Muscle layer of colon (tissue), 2 donors: ENCODE measurements around the gene ADCY5.

ENCODE experiments used
- H3K27ac ChIP-seq: one replicate; pipeline ENCODE4 v1.7.0; 2013; ENCODE audit warnings: low read depth, mild to moderate bottlenecking, low read length, moderate library complexity
- H3K27me3 ChIP-seq, 2 donors: one replicate each; pipeline ENCODE4 v1.7.0; 2013; ENCODE audit warnings: low read length in 2 of 2, mild to moderate bottlenecking in 2 of 2; ENCODE audit not compliant: insufficient read depth in 2 of 2, control insufficient read depth in 1 of 2
- H3K36me3 ChIP-seq: one replicate; pipeline ENCODE4 v1.7.0; 2013; ENCODE audit warnings: mild to moderate bottlenecking, low read length; ENCODE audit not compliant: insufficient read depth
- H3K4me1 ChIP-seq: one replicate; pipeline ENCODE4 v1.7.0; 2013; ENCODE audit warnings: mild to moderate bottlenecking, low read length; ENCODE audit not compliant: insufficient read depth
- H3K4me3 ChIP-seq, 2 donors: one replicate each; pipeline ENCODE4 v1.7.0; 2013; ENCODE audit warnings: low read length in 2 of 2, low read depth in 1 of 2, mild to moderate bottlenecking in 1 of 2, moderate library complexity in 1 of 2
- H3K9ac ChIP-seq: one replicate; pipeline ENCODE4 v1.7.0; 2013; ENCODE audit warnings: low read length
- H3K9me3 ChIP-seq: one replicate; pipeline ENCODE4 v1.7.0; 2013; ENCODE audit warnings: mild to moderate bottlenecking, low read length
- donor health status: abdominal sarcoma.
- donor health status: Adenocarcinoma of cecum.

Gene ADCY5

GRCh38 chr3:123379041-123379830 is 69.7 kb downstream of the ADCY5 start:
- Histone ChIP-seq H3K27ac (peak overlapping the region; percentile 24), H3K9ac (no peak overlapping the region), H3K27me3 (no peaks in the 10 kb centered on the region), H3K9me3 (no peaks in the 10 kb centered on the region), H3K4me1 (peaks cover 91% of the 10 kb centered on the region), H3K36me3 (no peaks in the 10 kb centered on the region), H3K4me3 (no peak overlapping the region)

- H3K36me3 ChIP-seq = no peaks in the 10 kb centered on the region
- H3K4me1 ChIP-seq = peaks cover 90% of the 10 kb centered on the region
- H3K9me3 ChIP-seq = no peaks in the 10 kb centered on the region
- no peaks in the 10 kb centered on the region for H3K27me3 ChIP-seq
- H3K4me3 ChIP-seq = no peak overlapping the region
- peak overlapping the region; percentile 24 for H3K27ac ChIP-seq
- H3K9ac ChIP-seq = no peak overlapping the region
These were observed 70.4 kb downstream of the ADCY5 start for GRCh38 chr3:123378409-123378915.

DNA sequence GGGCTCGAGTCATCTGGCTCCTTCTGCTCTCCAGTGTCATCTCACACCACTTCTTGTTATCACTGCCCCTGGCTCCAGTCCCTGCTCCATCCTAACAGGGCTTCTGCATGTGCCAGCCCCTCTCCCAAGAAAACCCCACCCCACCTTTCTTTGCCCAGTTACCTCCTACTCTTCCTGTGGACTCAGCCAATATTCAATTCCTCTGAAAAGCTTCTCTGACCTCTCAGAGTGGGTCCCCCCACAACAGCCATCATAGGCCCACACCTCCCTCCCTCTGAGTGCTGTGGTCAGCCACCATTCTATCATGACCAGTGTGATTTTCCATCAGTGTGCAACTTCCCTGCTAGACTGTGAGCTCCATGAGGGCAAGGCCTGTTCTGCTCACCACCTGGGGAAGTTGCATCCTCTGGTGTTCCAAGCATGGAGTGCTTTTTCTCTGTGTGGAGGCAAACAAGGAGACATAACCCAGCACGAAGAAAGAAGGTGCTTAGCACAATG is 71.6 kb downstream of the ADCY5 start:
- H3K27ac ChIP-seq = peak overlapping the region; percentile 70
- no peaks in the 10 kb centered on the region for H3K27me3 ChIP-seq
- peaks cover 90% of the 10 kb centered on the region for H3K4me1 ChIP-seq
- no peak overlapping the region for H3K4me3 ChIP-seq
- H3K9ac ChIP-seq = no peak overlapping the region
- H3K36me3 ChIP-seq = no peaks in the 10 kb centered on the region
- no peaks in the 10 kb centered on the region for H3K9me3 ChIP-seq

DNA sequence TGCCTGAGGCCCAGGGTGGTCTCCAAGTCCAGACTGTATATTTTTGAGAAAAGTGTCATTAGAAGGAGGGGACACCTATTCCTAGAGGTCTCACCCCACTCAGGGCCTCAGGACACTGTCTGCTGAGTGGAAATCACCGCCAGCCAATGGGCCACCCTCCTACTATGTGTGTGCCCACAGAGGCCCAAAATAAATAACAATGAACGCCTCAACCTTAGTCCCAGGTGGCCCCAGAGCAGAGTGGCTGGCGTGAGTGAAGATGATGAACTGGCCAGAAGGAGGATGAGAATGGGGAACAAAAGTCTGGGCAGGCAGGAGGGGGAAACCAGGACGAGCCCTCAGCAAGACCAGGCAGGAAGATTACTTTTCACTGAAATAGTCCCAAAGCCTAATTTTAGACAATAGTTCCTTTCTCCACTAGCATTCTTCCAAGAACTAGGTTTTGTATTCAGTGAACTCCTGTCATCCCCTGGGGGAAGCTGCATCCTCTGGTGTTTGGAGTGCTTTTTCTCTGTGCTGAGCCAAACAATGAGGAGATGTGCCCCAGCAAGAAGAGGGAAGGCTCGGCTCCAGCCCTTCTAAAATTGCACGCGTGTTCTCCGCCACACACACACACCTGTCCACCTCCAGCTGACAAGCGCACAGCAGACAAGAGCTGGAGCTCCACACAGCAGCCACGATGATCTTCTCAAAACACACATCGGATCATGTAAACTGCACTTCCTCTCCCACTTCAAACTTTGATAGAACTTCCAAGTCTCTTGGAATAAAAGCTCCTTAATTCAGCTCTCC is 72.2 kb downstream of the ADCY5 start:
- H3K9me3 ChIP-seq = no peaks in the 10 kb centered on the region
- H3K4me1 ChIP-seq = peaks cover 90% of the 10 kb centered on the region
- H3K9ac ChIP-seq = no peak overlapping the region
- H3K4me3 ChIP-seq = no peak overlapping the region
- no peaks in the 10 kb centered on the region for H3K27me3 ChIP-seq
- H3K27ac ChIP-seq = peak overlapping the region; percentile 70
- H3K36me3 ChIP-seq = no peaks in the 10 kb centered on the region

DNA sequence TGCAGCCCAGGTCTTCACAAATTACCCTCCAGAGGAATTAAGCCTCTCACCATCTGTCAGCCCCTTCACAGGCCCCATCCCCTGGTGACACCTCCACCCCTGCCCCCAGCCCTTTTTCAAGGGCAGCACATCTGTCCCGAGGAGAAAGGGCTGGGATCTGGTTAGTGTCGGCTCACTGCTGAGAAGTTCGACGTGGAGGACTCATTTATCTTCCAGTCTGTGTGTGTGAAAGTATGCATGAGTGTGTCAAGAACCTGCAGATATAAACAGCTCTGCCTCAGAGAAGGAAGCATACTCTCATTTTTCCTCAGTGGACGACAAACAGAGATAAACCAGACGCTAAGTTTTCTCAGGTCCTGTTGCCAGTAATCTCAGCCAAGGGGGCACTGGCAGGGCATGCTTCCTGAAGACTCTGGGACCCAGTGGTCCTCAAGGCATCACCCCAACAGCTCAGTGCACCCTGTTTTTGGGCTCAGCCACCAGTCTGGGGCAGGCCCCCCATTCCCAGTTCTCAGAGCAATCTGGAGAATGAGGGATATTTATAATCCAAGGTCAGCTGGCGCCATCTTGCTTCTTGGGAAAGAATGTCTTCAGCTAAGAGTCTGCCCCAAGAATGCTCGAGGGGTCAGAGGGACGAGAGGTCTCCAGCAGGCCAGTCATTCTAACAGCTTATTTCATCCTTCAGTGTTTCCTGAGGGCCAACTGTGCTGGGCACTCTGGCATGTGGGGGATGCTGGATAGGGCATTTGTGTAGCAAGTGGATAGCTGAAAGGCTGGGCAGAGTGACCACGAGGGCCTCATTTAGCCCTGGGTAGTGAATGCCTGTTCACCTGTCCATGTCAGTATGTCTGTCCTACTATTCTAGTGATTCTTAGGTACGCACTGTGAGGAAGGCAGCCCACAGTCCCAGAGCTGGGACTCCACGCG is 73.6 kb downstream of the ADCY5 start:
- Histone ChIP-seq H3K27ac (peak overlapping the region; percentile 43), H3K9ac (no peak overlapping the region), H3K9me3 (no peaks in the 10 kb centered on the region), H3K27me3 (no peaks in the 10 kb centered on the region), H3K4me3 (peak overlapping the region in 1 of 2 donors; percentile 32), H3K4me1 (peaks cover 91% of the 10 kb centered on the region), H3K36me3 (no peaks in the 10 kb centered on the region)

DNA sequence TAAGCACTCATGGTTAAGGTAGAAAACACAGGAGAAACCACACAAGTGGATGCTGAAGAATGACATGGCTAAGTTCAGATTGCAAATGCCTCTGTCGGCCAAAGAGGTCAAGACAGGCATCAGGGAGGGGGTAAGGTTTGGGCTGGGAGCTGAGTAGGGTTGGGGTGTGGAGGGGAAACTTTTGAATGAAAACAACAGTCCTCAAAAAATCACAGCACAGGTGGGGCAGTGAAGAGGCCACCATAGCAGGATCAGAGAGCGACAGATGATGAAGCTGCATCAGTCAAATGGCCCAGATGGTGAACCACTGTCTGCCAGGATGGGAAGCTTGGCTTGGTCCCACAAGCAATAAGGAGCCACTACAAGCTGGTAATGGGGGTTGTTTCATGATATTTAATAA is 74.9 kb downstream of the ADCY5 start:
- H3K4me1 ChIP-seq = peaks cover 92% of the 10 kb centered on the region
- no peaks in the 10 kb centered on the region for H3K9me3 ChIP-seq
- no peak overlapping the region for H3K9ac ChIP-seq
- H3K36me3 ChIP-seq = no peaks in the 10 kb centered on the region
- peak overlapping the region; percentile 43 for H3K27ac ChIP-seq
- no peaks in the 10 kb centered on the region for H3K27me3 ChIP-seq
- no peak overlapping the region for H3K4me3 ChIP-seq

DNA sequence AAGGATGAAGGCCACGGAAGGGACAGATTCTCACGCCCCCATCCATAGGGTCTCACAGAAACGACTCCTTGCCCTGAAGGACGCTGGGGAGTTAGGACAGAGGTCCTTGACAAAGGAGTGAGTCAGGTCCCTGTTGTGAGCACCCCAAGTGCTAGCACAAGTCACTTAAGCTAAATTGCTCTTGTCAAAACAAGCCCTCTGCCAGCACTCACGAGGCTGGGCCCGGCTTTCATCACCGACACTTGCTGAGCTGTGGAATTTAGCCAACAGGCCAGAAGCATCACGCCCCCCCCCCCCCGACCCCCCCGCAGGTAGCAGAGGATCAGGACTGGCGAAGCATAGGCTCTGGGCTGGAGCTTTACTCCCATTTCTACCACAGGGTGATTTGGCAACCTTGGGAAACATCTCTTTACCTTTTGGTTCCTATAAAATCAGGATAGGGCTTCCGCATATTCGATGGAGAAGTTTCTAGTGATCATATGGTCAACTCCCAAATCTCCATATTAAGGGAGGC is 75.4 kb downstream of the ADCY5 start:
- Histone ChIP-seq H3K27me3 (no peaks in the 10 kb centered on the region), H3K4me3 (no peak overlapping the region), H3K9ac (no peak overlapping the region), H3K36me3 (no peaks in the 10 kb centered on the region), H3K27ac (peak overlapping the region; percentile 83), H3K4me1 (peaks cover 89% of the 10 kb centered on the region), H3K9me3 (no peaks in the 10 kb centered on the region)

GRCh38 chr3:123372686-123373473 is 76.0 kb downstream of the ADCY5 start:
- no peak overlapping the region for H3K9ac ChIP-seq
- no peak overlapping the region for H3K4me3 ChIP-seq
- H3K27ac ChIP-seq = peak overlapping the region; percentile 83
- H3K27me3 ChIP-seq = no peaks in the 10 kb centered on the region
- peaks cover 85% of the 10 kb centered on the region for H3K4me1 ChIP-seq
- no peaks in the 10 kb centered on the region for H3K9me3 ChIP-seq
- H3K36me3 ChIP-seq = no peaks in the 10 kb centered on the region

DNA sequence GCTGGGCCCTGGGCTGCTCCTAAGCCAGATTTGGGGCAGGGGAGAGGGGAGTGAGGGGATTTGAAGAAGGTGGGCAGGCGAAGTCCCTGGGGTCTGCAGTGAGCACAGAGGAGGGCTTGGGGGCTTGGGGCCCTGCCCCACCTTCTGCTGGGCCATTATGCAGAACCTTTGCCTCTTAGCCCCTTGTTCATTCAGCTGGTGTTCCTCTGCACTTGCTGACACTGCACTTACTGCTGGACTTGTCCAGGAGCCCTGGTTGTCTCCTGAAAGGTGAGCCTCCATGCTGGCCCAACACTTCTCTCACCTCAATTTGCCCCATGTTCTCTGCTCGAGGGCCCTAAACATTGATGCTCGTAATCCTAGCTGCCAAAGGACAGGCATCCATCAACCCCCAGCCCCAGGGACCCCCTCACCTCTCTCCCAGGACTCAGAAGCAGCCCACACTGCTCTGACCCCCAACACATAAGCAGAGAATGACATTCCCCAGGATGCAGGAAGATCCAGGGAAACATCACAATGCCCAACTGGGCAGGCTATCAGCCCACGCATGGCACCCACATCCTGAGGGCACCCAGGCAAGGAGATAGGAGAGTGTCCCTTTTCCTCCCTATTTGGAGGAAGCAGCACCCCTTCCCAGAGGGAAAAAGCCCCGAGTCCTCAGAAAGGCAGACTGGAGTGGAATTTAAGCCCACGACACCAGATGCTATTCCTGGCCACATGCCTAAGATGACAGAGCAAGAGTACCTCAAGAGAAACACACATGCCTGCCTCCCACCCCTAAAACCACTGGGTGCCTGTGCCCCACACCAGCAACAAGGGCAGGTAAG is 76.8 kb downstream of the ADCY5 start:
- Histone ChIP-seq H3K27me3 (no peaks in the 10 kb centered on the region), H3K27ac (peak overlapping the region; percentile 83), H3K36me3 (no peaks in the 10 kb centered on the region), H3K9ac (no peak overlapping the region), H3K9me3 (no peaks in the 10 kb centered on the region), H3K4me1 (peaks cover 84% of the 10 kb centered on the region), H3K4me3 (no peak overlapping the region)
